MM.1S (cell line): ENCODE data around the gene NANOS1.

Experiments
- DNase-seq: peaks from one replicate; pipeline ENCODE4 v3.0.0-alpha.2; 2015
- H2AFZ ChIP-seq: fragments of 300-600 bp; sonication (generic); 2 replicates; pipeline ENCODE4 v1.6.0; 2016; ENCODE audit warnings: antibody characterized with exemption, low read length
- H3F3A ChIP-seq: fragments of 300-600 bp; sonication (generic); 2 replicates; pipeline ENCODE4 v1.6.1; 2016; ENCODE audit warnings: mild to moderate bottlenecking, antibody characterized with exemption, low read length, moderate library complexity, mixed read lengths; ENCODE audit not compliant: insufficient read depth
- H3K27ac ChIP-seq: fragments of 300-600 bp; sonication (generic); 2 replicates; pipeline ENCODE4 v1.5.1; 2016; ENCODE audit warnings: mild to moderate bottlenecking, low read length
- H3K27me3 ChIP-seq: fragments of 300-600 bp; sonication (generic); replicated peaks from 2 replicates; pipeline ENCODE4 v1.6.0; 2016; ENCODE audit warnings: low read length; ENCODE audit not compliant: insufficient read depth
- H3K36me3 ChIP-seq: fragments of 300-600 bp; sonication (generic); replicated peaks from 2 replicates; pipeline ENCODE4 v1.6.1; 2016; ENCODE audit warnings: mild to moderate bottlenecking, low read length, mixed read lengths; ENCODE audit not compliant: insufficient read depth
- H3K4me1 ChIP-seq: fragments of 300-600 bp; sonication (generic); 2 replicates; pipeline ENCODE4 v1.6.1; 2016; ENCODE audit warnings: low read length, mixed read lengths
- H3K4me2 ChIP-seq: fragments of 300-600 bp; sonication (generic); 2 replicates; pipeline ENCODE4 v1.6.0; 2016; ENCODE audit warnings: low read depth, low read length
- H3K4me3 ChIP-seq: fragments of 300-600 bp; sonication (generic); 2 replicates; pipeline ENCODE4 v1.5.1; 2016; ENCODE audit warnings: low read length, mixed read lengths
- H3K79me2 ChIP-seq: fragments of 300-600 bp; sonication (generic); 2 replicates; pipeline ENCODE4 v1.6.1; 2016; ENCODE audit warnings: mixed run types, low read length, mixed read lengths
- H3K9ac ChIP-seq: fragments of 300-600 bp; sonication (generic); 2 replicates; pipeline ENCODE4 v1.6.1; 2016; ENCODE audit warnings: low read length, mixed read lengths
- H3K9me2 ChIP-seq: fragments of 300-600 bp; sonication (generic); replicated peaks from 2 replicates; pipeline ENCODE4 v1.6.1; 2016; ENCODE audit warnings: mild to moderate bottlenecking, low read length, mixed read lengths; ENCODE audit not compliant: insufficient read depth
- H3K9me3 ChIP-seq: fragments of 300-600 bp; sonication (generic); replicated peaks from 2 replicates; pipeline ENCODE4 v1.6.1; 2016; ENCODE audit warnings: mild to moderate bottlenecking, low read length, mixed read lengths; ENCODE audit not compliant: insufficient read depth
- H4K20me1 ChIP-seq: fragments of 300-600 bp; sonication (generic); 2 replicates; pipeline ENCODE4 v1.6.1; 2016; ENCODE audit warnings: mild to moderate bottlenecking, low read length, moderate library complexity, mixed read lengths; ENCODE audit not compliant: insufficient read depth
- EZH2 ChIP-seq: fragments of 300-600 bp; sonication (generic); optimal IDR thresholded peaks from 2 replicates; pipeline ENCODE3; 2017; ENCODE audit warnings: low read depth, mild to moderate bottlenecking, antibody characterized with exemption, low read length, mixed read lengths
- EZH2phosphoT487 ChIP-seq: fragments of 300-600 bp; sonication (generic); IDR thresholded peaks from 2 replicates; pipeline ENCODE4 v1.6.1; 2018; ENCODE audit warnings: antibody characterized with exemption, low read length
- TF ChIP-seq, protein P1 (sequence below): fragments of 300-600 bp; sonication (generic); IDR thresholded peaks from 2 replicates; pipeline ENCODE4 v1.5.1; 2016; ENCODE audit warnings: antibody characterized with exemption, low read length, mixed read lengths

NANOS1 gene

DNA sequence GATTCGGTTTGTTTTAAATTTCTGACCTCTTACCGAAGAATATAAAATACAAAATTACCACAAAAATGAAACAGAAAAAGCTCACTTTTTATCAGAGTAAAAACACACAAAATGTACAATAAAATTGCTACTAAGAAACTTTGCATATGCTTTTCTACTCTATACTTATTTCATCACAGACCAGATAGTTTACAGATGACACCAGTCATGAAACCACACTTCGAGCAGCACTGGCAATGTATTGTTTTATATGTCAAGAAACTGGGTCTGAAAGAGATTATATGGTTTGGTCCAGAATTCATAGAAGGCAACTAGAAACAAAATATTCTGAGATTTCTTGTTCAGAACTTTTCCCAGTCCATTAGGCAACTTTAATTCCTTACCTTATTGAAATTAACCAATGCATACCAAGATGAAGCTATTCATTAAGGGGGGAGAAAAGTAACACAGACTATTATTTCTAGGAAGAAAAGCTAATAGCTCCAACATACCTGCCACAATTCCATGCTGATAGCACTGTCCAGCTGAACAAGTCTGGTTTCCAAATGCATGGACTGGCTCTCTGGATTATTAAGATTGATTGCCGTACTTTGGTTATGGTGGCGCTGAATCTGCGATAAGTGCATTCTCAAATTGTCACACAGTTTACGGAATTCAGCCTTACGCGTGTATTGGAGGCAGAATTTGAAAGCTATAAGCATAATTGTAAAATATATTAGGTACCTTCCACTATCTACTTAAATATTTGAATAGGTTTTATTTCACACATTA is 41.1 kb downstream of the NANOS1 start:
- Histone ChIP-seq H3F3A (peaks cover 3% of the 10 kb centered on the region; the same call in 1 of the 2 replicates), H3K9ac (no peak overlapping the region), H3K4me3 (no peak overlapping the region), H3K4me2 (no peak overlapping the region), H3K79me2 (peaks cover 100% of the 10 kb centered on the region), H3K27me3 (no peaks in the 10 kb centered on the region), H3K4me1 (no peaks in the 10 kb centered on the region), H3K27ac (no peak overlapping the region), H3K9me2 (no peaks in the 10 kb centered on the region), H3K36me3 (peaks cover 39% of the 10 kb centered on the region), H4K20me1 (peaks cover 47% of the 10 kb centered on the region), H3K9me3 (no peaks in the 10 kb centered on the region), H2AFZ (no peak overlapping the region)
- TF ChIP-seq EZH2 (no peak), EZH2phosphoT487 (no peak)
- TF ChIP-seq, protein P1, sequence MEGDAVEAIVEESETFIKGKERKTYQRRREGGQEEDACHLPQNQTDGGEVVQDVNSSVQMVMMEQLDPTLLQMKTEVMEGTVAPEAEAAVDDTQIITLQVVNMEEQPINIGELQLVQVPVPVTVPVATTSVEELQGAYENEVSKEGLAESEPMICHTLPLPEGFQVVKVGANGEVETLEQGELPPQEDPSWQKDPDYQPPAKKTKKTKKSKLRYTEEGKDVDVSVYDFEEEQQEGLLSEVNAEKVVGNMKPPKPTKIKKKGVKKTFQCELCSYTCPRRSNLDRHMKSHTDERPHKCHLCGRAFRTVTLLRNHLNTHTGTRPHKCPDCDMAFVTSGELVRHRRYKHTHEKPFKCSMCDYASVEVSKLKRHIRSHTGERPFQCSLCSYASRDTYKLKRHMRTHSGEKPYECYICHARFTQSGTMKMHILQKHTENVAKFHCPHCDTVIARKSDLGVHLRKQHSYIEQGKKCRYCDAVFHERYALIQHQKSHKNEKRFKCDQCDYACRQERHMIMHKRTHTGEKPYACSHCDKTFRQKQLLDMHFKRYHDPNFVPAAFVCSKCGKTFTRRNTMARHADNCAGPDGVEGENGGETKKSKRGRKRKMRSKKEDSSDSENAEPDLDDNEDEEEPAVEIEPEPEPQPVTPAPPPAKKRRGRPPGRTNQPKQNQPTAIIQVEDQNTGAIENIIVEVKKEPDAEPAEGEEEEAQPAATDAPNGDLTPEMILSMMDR, result no peak
- DNase-seq, result no peak

DNA sequence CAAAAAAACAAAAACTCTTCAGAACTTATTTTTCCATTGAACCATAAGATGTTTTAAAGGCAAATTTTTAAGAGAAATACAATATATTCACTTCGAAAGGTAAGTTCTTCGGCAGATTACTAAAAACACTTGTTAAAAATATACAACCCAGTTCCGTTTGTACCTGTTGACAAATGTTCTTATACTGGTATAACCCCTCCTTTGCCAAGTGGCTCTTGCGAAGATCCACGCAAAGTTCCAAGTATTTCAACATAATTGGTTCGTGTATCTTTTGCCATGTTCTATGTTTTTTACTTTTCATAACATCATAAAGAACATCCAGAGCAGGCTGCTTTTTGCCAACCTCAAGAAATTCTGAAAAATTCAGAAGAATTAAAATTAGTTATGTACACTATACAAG is 44.1 kb downstream of the NANOS1 start:
- no peak overlapping the region for H3K4me2 ChIP-seq
- peaks cover 73% of the 10 kb centered on the region for H4K20me1 ChIP-seq
- no peaks in the 10 kb centered on the region for H3K9me3 ChIP-seq
- H3K27me3 ChIP-seq, result no peaks in the 10 kb centered on the region
- H2AFZ ChIP-seq, result no peak overlapping the region
- H3K9me2 ChIP-seq, result no peaks in the 10 kb centered on the region
- peaks cover 100% of the 10 kb centered on the region for H3K79me2 ChIP-seq
- no peak overlapping the region for H3K9ac ChIP-seq
- no peak for DNase-seq
- H3K36me3 ChIP-seq, result peaks cover 30% of the 10 kb centered on the region
- H3K4me1 ChIP-seq, result peaks cover 12% of the 10 kb centered on the region
- H3K4me3 ChIP-seq, result no peak overlapping the region
- TF ChIP-seq EZH2 (no peak), EZH2phosphoT487 (no peak)
- TF ChIP-seq, protein P1, result no peak
- no peaks in the 10 kb centered on the region; the same call in 1 of the 2 replicates for H3F3A ChIP-seq
- H3K27ac ChIP-seq, result no peak overlapping the region

DNA sequence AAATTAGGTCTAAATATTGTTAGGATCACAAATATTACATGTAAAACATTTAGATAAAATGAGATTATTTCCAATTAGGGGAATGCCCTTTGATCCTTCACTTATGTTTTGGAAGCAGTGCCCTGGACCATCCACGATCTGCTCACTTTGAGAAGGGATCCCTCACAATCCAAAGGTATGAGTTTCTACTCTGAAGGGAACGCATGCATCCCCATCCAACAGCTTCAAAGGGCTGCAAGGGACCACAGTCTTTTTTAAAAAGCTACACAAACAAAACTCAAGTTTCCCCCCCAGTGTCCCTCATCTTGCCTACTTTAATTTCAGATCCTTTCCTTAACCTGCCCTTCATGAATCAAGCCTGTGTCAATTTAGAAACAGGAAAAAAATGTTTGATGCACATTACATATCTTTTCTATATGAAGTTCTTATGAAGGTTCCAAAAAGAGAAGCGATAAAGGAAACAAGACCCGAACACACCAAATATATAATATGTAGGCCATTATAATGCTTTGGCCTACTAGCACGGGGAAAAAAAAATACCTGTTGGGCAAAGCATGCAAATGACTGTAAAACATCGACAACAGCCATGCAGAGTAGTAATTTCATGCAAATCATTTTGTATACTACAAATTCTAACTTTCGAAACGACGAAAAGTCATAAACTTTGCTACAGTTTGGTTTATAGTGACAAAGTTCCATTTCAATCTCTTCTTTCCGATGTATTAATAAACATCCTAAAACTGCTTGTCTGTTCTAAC is 49.1 kb downstream of the NANOS1 start:
- H3K9ac ChIP-seq, result peak overlapping the region; percentile 98
- no peaks in the 10 kb centered on the region for H3K9me3 ChIP-seq
- H3K9me2 ChIP-seq, result no peaks in the 10 kb centered on the region
- H3K79me2 ChIP-seq, result peaks cover 70% of the 10 kb centered on the region
- peaks cover 17% of the 10 kb centered on the region for H3K4me1 ChIP-seq
- TF ChIP-seq, protein P1, result no peak
- TF ChIP-seq EZH2 (no peak), EZH2phosphoT487 (no peak)
- H3K36me3 ChIP-seq, result peaks cover 4% of the 10 kb centered on the region
- H3K4me3 ChIP-seq, result peak overlapping the region; percentile 92
- no peak overlapping the region for H2AFZ ChIP-seq
- peaks cover 8% of the 10 kb centered on the region; the same call in 1 of the 2 replicates for H3F3A ChIP-seq
- DNase-seq, result no peak
- H4K20me1 ChIP-seq, result peaks cover 62% of the 10 kb centered on the region
- no peaks in the 10 kb centered on the region for H3K27me3 ChIP-seq
- H3K4me2 ChIP-seq, result peak overlapping the region; percentile 86
- H3K27ac ChIP-seq, result no peak overlapping the region; the same call in 1 of the 2 replicates
